ENCODE data around the gene EFCAB8. TPM values are rescaled to one million over a fixed set of nuclear protein-coding genes. Genes with fewer than 3 reads are reported as not detected.

Gene EFCAB8
- total RNA-seq, 1 donor from 2014 or later = 0.41 TPM

DNA sequence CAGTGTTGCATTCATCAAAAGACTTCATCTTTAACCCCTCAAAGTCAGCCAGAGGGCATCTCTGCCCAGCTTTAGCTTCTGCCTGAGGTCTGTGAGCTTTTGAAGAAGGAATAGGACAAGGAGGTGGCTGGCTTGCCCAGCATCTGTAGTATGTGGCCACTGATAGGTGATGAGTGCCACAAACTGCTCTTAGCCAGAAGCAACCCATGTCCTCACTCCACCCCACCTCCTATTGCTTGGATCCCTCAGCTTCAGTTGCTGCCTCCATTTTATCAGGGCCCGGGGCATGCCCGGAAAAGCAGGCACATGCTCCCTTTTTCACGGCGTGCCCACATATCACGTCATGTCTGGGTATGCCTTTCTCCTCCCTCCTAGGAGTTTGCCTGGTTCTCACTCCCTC lies 11.9 kb upstream of the EFCAB8 start:
- no peak overlapping the region for H3K9ac ChIP-seq (ENCODE audit: low read length)
- H3K4me2 ChIP-seq (ENCODE audit: low read length) = no peak overlapping the region
- Mint-ChIP-seq H3K36me3 (ENCODE audit: low read depth, unreplicated experiment) (peaks cover 14% of the 10 kb centered on the region), H3K9me3 (ENCODE audit: unreplicated experiment) (no peaks in the 10 kb centered on the region), H3K4me1 (ENCODE audit: low read depth, unreplicated experiment) (peaks cover 7% of the 10 kb centered on the region), H3K4me3 (ENCODE audit: unreplicated experiment) (no peak overlapping the region), H3K27me3 (ENCODE audit: low read depth, unreplicated experiment) (no peaks in the 10 kb centered on the region), H3K27ac (ENCODE audit: unreplicated experiment) (no peak overlapping the region)
- no peak overlapping the region for H3K4me3 ChIP-seq (ENCODE audit: insufficient read depth, low read depth, low read length)
- DNase-seq (ENCODE audit: low read depth) (no peak), FAIRE-seq (no peak)
- H3K36me3 ChIP-seq (ENCODE audit: insufficient read depth, low read length) = peaks cover 56% of the 10 kb centered on the region
- H2AFZ ChIP-seq (ENCODE audit: low read depth, low read length) = no peak overlapping the region
- H3K4me1 ChIP-seq (ENCODE audit: insufficient read depth, low read length) = no peaks in the 10 kb centered on the region
- TF ChIP-seq, protein P1, sequence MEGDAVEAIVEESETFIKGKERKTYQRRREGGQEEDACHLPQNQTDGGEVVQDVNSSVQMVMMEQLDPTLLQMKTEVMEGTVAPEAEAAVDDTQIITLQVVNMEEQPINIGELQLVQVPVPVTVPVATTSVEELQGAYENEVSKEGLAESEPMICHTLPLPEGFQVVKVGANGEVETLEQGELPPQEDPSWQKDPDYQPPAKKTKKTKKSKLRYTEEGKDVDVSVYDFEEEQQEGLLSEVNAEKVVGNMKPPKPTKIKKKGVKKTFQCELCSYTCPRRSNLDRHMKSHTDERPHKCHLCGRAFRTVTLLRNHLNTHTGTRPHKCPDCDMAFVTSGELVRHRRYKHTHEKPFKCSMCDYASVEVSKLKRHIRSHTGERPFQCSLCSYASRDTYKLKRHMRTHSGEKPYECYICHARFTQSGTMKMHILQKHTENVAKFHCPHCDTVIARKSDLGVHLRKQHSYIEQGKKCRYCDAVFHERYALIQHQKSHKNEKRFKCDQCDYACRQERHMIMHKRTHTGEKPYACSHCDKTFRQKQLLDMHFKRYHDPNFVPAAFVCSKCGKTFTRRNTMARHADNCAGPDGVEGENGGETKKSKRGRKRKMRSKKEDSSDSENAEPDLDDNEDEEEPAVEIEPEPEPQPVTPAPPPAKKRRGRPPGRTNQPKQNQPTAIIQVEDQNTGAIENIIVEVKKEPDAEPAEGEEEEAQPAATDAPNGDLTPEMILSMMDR (IDR thresholded peaks at IDR 0.05; ENCODE audit: insufficient read depth, low read depth, low read length) = no peak
- no peak for TF ChIP-seq EZH2 (IDR thresholded peaks at IDR 0.05; ENCODE audit: insufficient read depth, low read length)
- H4K20me1 ChIP-seq (ENCODE audit: insufficient read depth, low read length) = peaks cover 86% of the 10 kb centered on the region
- peaks cover 63% of the 10 kb centered on the region for H3K79me2 ChIP-seq (ENCODE audit: insufficient read depth, low read length)
- no peaks in the 10 kb centered on the region for H3K9me3 ChIP-seq (ENCODE audit: insufficient read depth, low read depth, low read length)
- H3K27me3 ChIP-seq (ENCODE audit: insufficient read depth, low read length) = no peaks in the 10 kb centered on the region
- H3K27ac ChIP-seq (ENCODE audit: low read depth, low read length) = no peak overlapping the region

DNA sequence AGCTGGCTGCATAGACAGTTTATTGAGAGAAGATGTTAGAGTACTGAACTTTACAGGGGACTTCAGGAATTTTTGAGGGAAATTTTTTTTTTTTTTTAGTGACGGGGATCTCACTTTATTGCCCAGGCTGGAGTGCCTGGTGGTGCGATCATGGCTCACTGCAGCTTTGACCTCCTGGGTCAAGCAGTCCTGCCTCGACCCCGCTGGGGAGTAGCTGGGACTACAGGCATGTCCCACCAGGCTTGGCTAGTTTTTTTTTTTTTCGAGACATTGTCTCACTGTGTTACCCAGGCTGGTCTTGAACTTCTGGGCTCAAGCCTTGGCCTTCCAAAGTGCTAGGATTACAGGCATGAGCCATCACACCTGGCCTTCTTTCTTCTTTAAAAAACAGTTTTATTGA lies 10.8 kb upstream of the EFCAB8 start:
- no peak overlapping the region for H3K9ac ChIP-seq (ENCODE audit: low read length)
- TF ChIP-seq, protein P1 (IDR thresholded peaks at IDR 0.05; ENCODE audit: insufficient read depth, low read depth, low read length) = no peak
- no peak for TF ChIP-seq EZH2 (IDR thresholded peaks at IDR 0.05; ENCODE audit: insufficient read depth, low read length)
- H3K9me3 ChIP-seq (ENCODE audit: insufficient read depth, low read depth, low read length) = no peaks in the 10 kb centered on the region
- peaks cover 60% of the 10 kb centered on the region for H3K79me2 ChIP-seq (ENCODE audit: insufficient read depth, low read length)
- Mint-ChIP-seq H3K4me3 (ENCODE audit: unreplicated experiment) (no peak overlapping the region), H3K36me3 (ENCODE audit: low read depth, unreplicated experiment) (peaks cover 18% of the 10 kb centered on the region), H3K27ac (ENCODE audit: unreplicated experiment) (no peak overlapping the region), H3K4me1 (ENCODE audit: low read depth, unreplicated experiment) (peaks cover 3% of the 10 kb centered on the region), H3K9me3 (ENCODE audit: unreplicated experiment) (no peaks in the 10 kb centered on the region), H3K27me3 (ENCODE audit: low read depth, unreplicated experiment) (no peaks in the 10 kb centered on the region)
- no peak for FAIRE-seq
- H3K27me3 ChIP-seq (ENCODE audit: insufficient read depth, low read length) = no peaks in the 10 kb centered on the region
- no peak for DNase-seq (ENCODE audit: low read depth)
- peaks cover 54% of the 10 kb centered on the region for H3K36me3 ChIP-seq (ENCODE audit: insufficient read depth, low read length)
- no peaks in the 10 kb centered on the region for H3K4me1 ChIP-seq (ENCODE audit: insufficient read depth, low read length)
- H3K4me2 ChIP-seq (ENCODE audit: low read length) = no peak overlapping the region
- no peak overlapping the region for H3K4me3 ChIP-seq (ENCODE audit: insufficient read depth, low read depth, low read length)
- peaks cover 86% of the 10 kb centered on the region for H4K20me1 ChIP-seq (ENCODE audit: insufficient read depth, low read length)
- H2AFZ ChIP-seq (ENCODE audit: low read depth, low read length) = no peak overlapping the region
- no peak overlapping the region for H3K27ac ChIP-seq (ENCODE audit: low read depth, low read length)

DNA sequence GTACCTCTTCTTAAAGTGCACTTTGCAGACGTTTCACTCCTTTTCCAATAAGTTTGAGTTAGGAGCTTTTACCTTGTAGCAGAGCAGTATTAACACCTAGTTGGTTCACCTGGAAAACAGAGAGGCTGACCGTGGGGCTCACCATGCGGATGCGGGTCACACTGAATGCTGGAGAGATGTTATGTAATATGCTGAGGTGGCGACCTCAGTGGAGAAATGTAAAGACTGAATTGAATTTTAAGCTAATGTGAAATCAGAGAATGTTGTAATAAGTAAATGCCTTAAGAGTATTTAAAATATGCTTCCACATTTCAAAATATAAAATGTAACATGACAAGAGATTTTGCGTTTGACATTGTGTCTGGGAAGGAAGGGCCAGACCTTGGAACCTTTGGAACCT lies 9.9 kb upstream of the EFCAB8 start:
- no peaks in the 10 kb centered on the region for H3K4me1 ChIP-seq (ENCODE audit: insufficient read depth, low read length)
- no peak for FAIRE-seq
- no peaks in the 10 kb centered on the region for H3K27me3 ChIP-seq (ENCODE audit: insufficient read depth, low read length)
- no peak overlapping the region for H3K27ac ChIP-seq (ENCODE audit: low read depth, low read length)
- peaks cover 55% of the 10 kb centered on the region for H3K36me3 ChIP-seq (ENCODE audit: insufficient read depth, low read length)
- H3K4me3 ChIP-seq (ENCODE audit: insufficient read depth, low read depth, low read length) = no peak overlapping the region
- Mint-ChIP-seq H3K4me3 (ENCODE audit: unreplicated experiment) (no peak overlapping the region), H3K27ac (ENCODE audit: unreplicated experiment) (no peak overlapping the region), H3K36me3 (ENCODE audit: low read depth, unreplicated experiment) (peaks cover 18% of the 10 kb centered on the region), H3K9me3 (ENCODE audit: unreplicated experiment) (no peaks in the 10 kb centered on the region), H3K27me3 (ENCODE audit: low read depth, unreplicated experiment) (no peaks in the 10 kb centered on the region), H3K4me1 (ENCODE audit: low read depth, unreplicated experiment) (peaks cover 3% of the 10 kb centered on the region)
- peaks cover 51% of the 10 kb centered on the region for H3K79me2 ChIP-seq (ENCODE audit: insufficient read depth, low read length)
- H2AFZ ChIP-seq (ENCODE audit: low read depth, low read length) = no peak overlapping the region
- no peak overlapping the region for H3K9ac ChIP-seq (ENCODE audit: low read length)
- H3K4me2 ChIP-seq (ENCODE audit: low read length) = no peak overlapping the region
- no peaks in the 10 kb centered on the region for H3K9me3 ChIP-seq (ENCODE audit: insufficient read depth, low read depth, low read length)
- TF ChIP-seq, protein P1 (IDR thresholded peaks at IDR 0.05; ENCODE audit: insufficient read depth, low read depth, low read length) = no peak
- TF ChIP-seq EZH2 (IDR thresholded peaks at IDR 0.05; ENCODE audit: insufficient read depth, low read length) = no peak
- peaks cover 85% of the 10 kb centered on the region for H4K20me1 ChIP-seq (ENCODE audit: insufficient read depth, low read length)
- DNase-seq (ENCODE audit: low read depth) = no peak

Data from astrocyte (in vitro differentiated cells and primary cell).